HG03521 (cell line): ENCODE data around the gene IVD.
A peak's percentile ranks its signal among the peaks of the same experiment; 100 is the strongest.

ENCODE experiments used
- ATAC-seq: cut with Tn5 transposase; IDR thresholded peaks from one replicate; pipeline ENCODE4 v1.9.1; 2021; ENCODE audit warnings: mild to moderate bottlenecking, moderate library complexity; ENCODE audit not compliant: unreplicated experiment

IVD gene

DNA sequence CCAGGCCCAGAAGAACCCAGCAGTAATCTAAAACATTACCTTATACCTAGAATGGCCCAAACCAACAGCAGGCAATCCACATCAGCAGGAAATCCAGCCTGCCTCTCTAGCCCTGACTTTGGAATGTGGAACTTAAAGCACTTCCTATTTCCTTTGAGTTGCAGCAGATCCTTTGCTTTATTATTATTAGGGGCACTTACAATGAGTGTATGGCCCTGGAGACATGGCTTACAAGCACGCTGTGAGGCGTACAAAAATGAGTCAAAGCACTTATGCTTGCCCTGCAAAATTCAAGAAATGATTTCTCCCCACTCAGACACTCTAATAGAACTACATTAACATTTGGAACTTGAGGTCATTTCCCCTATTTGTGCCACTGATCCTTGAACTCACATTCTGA, 32.6 kb upstream of the IVD start:
- no peak for ATAC-seq

GRCh38 chr15:40377606-40378005, 28.0 kb upstream of the IVD start:
- no peak for ATAC-seq

DNA sequence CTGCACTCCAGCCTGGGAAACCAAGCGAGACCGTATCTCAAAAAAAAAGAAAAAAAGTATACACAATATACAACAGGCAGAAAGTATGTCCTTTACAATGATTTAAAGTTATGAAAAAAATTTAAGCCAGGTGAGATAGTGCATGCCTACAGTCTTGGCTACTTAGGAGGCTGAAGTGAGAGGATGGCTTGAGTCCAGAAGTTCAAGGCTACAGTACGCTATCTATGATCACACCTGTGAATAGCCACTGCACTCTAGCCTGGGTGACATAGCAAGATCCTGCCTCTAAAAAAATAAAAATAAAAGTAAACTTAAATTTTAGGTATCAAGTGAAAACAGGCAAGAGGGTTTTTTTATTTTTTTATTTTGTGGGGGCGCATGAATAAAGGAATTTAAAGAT, 26.2 kb upstream of the IVD start:
- no peak for ATAC-seq

DNA sequence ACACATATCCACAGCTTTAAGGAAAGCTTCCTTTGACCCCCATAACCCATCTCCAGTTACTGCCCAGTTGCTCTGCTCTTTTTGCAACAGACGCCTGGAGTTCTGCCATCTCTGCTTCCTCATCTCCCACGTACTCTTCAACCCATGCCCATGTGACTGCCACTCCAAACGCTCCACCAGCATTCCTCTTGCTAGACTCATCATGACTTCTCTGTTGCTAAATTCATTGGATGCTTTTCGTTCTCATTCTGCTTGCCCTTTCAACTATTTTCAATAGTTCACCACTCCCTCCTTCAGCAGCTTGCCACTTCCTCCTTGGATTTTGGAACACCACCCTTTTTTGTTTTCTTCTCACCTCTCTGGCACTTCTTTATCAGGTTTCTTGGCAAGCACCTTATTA, 25.7 kb upstream of the IVD start:
- ATAC-seq, result no peak

DNA sequence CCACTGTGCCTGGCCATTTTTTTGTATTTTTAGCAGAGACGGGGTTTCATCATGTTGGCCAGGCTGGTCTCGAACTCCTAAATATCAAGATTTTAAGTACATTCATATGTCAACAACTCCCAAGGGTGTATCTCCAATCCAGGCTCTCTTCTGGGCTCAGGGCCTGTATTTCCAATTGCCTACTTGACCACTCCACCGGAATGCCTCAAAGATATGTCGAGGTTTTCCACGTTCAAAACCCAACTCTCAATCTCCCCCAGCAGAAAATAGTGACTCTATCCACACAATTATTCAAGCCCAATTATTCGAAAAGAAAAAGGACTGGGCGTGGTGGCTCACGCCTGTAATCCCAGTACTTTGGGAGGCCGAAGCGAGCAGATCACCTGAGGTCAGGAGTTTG, 25.0 kb upstream of the IVD start:
- ATAC-seq, result no peak

DNA sequence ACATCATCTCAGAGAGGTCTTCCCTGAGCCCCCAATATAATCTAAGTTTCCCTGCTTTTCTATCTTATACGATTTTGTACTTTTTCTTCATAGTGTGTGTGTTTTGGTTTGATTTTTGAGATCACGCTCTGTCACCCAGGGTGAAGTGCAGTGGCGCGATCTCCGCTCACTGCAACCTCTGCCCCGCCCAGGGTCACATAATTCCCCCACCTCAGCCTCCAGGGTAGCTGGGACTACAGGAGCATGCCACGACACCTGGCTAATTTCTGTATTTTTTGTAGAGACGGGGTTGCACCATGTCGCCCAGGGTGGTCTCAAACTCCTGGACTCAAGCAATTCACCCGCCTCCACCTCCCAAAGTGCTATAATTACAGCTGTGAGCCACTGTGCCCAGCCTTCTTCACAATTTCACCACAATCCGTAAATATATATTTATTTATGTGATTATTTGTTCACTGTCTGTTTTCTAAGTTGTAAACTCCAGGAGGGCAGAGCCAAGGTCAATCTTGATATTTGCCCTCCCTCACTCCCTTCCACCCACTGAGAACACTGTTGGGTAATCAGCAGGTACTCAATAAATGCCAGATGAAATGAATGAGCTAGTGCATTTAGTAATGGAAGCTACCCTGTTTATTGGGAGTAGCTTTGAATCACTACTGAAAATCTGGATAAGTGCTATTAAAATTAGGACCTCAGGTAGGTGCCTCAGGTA, 23.6 kb upstream of the IVD start:
- no peak for ATAC-seq

DNA sequence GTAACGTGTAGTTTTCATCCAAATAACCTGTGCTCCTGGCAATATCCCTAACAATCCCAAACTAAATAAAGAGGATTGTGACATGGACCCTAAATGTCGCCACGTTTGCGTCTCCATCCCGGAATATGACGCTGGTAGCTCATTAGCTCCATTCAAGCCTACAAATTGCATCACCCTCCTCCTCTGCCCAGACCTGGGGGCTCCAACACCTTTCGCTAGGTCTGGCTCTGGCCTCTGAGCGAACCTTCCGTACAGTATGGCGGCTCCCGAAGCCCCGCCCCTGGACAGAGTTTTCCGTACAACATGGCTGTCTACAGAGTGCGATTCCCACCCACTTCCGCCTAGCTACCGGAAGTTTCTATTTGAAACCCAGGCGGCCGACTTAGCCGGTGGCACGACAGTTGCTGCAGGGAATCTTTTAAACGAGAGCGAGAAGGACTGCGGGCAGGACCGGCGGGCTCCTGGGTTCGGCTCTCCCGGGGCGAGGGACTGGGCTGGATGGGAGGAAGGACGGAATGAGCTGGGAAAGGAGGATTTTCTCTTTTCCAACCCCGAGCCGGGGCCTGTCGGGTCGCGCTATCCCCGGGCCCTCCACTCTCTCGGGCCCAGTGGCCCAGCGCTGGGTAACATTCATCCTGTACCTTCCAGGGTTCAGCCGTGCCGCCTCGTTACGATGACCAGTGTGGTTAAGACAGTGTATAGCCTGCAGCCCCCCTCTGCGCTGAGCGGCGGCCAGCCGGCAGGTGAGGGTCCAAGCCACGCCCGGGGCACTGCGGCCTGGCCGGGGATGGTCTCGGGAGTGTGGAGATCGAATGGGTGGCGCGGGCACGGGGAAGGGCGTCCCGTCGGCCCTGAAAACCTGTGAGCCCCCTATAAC, 22.8 kb upstream of the IVD start, which contains the start of gene KNSTRN:
Gene KNSTRN (plus strand): TSS at position 142 of the 877 bp plus-strand sequence. CDS start 115 bp downstream, at position 257.
- peak; percentile 97 for ATAC-seq

GRCh38 chr15:40386480-40386879, 19.1 kb upstream of the IVD start:
- no peak for ATAC-seq

DNA sequence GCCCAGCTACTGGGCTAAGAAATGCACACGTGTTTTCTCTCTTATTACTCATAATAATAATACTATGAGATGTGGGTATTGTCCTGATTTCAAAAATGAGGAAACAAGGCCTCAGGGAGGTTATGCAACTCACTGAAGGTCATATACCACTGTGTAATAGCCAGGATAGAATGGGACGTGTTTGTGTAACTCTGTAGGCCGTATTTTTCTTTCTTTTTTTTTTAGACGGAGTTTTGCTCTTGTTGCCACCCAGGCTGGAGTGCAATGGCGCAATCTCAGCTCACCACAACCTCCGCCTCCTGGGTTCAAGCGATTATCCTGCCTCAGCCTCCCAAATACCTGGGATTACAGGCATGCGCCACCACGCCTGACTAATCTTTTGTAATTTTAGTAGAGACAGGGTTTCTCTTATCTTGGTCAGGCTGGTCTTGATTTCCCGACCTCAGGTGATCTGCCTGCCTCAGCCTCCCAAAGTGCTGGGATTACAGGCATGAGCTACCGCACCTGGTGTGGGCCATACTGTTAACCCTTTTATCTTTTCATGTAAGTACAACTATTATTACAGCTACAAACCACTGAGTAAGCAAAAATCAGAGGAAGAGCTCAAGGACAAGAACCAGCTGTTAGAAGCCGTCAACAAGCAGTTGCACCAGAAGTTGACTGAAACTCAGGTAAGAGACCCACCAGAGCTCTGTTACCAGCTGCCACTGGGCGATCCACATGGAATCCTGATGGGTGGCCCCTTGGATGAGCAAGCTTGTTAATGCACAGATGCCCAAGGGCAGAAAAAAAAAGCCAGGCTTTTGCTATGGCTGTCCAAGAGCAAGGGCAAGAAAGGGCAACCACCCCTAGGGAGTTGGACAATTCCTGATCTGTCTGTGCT, 16.4 kb upstream of the IVD start:
- no peak for ATAC-seq

DNA sequence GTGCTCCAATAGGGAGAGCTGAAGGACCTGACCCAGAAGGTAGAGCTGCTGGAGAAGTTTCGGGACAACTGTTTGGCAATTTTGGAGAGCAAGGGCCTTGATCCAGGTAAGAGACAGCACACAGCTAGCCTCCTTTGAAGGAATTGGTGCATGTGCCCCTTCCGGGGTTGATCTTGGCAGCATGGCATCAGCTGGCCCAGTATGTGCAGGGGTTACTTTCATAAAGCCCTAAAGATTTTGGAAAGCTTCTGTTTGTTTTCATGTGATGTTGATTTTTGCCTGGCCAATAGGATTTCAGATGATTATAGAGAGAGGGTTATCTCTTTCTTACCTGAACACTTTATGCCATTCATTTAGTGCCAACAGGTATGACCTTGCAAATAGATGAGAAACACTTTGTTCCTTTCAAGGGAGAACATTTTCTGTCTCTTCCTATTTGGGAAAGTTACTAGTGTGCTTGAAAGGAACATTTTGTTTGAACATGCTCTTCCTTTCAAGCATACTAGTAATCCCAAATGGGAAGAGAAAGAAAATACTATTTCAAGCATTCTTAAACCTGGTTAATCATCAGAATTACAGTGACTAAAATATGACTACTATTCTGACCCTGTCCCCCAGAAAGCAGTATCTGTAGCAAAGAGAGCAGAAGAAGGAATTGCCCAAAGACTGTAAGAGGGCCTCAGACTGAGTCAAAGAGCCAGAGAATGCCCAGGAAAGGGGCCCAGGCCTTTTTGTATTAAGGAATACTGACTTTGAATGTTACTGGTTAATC, 15.6 kb upstream of the IVD start:
- ATAC-seq, result no peak

DNA sequence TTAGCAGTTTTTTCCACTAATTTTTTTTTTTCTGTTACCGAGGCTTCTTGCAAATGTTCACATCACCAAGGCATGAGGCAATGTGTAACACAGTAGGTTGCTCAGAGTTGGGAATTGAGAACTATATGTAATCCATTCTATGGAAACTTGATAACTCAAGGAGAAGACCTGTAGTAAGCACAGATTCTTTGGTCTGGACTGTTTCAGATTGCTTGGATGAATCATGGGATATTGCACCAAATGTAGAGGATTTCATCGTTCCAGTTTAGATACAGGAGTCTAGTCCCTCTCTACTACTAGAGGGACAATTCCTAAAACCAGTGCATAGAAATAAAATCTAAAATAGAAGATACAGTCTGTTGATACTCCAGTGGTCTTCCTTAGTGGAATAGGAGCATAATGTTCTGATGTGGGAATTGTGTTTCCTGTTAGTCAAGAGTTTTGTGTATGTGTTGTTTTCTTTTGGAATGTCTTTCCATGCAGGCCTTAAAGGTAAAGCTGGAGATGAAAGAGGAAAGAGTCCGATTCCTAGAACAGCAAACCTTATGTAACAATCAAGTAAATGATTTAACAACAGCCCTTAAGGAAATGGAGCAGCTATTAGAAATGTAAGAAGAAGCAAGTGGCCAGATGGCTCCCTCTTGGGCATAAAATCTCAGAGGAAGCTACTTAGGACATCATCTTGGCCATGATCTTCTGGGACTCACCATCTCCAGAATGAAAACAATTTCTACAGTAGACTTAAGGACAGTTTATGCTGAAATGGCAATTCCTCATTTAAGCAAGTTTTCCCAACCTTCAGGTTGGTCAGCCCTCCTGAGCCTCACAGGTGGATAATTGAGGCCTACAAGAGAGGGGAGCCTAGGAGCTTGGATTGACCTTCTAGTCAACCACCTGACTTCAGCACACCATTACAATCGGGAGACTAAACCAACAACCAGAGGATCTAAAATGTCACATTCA, 12.3 kb upstream of the IVD start:
- ATAC-seq, result no peak

DNA sequence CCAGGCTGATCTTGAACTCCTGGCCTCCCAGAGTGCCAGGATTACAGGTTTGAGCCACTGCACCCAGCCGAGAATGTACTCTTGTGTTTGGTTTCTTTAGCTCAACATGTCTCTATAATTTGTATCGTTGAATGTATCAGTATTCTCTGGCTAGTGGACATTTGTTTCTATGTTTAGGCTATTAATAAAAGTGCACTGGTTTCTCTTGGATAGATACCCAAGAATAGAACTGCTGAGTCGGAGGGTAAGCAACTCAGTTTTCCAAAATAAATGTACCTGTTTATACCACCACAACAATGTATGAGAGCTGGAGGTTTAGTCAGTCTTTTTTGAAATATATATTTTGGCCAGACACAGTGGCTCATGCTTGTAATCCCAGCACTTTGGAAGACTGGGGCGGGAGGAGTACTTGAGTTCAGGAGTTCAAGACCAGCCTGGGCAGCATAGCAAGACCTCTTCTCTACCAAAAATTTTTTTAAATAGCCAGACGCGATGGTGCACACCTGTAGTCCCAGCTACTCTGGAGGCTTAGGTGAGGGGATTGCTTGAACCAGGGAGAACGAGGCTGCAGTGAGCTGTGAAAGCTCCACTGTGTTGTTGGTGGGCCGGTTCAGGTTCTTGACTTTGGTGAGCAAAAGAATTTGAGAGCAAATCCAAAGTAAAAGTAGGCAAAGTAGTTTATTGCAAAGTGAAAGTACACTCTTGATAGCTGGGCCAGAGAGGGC, 7.7 kb upstream of the IVD start:
- ATAC-seq, result no peak

DNA sequence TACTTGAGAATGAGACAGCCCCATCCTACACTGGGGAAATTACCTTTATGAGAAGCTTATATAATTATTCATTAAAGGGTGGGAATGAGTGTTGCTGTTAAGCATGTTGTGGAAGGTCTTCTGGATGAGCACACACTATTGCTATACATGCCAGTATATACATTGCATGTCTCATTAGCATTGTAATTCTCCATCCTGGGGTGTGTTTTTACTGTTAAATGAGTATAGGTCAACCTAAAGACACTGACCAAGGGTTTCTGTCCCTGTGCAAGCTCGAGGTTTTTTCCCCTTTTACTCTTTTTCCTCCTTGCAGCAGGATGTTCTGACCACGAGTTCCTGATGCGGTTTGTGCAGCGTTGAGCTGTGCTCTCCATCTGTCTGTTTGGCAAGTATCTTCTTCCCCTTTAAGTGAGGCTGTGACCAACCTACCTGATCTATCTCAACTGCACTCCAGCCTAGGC, 7.2 kb upstream of the IVD start:
- ATAC-seq, result no peak

DNA sequence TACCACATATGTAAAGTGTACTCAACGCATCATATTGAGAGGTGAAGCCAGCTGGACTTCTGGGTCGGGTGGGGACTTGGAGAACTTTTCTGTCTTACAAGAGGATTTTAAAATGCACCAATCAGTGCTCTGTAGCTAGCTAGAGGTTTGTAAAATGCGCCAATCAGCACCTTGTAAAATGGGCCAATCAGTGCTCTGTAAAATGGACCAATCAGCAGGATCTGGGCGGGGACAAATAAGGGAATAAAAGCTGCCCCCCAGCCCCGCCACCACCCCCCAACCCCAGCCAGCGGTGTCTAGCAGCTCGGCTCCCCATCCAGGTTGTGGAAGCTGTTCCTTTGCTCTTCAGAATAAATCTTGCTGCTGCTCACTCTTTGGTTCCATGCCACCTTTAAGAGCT, 6.2 kb upstream of the IVD start:
- ATAC-seq, result no peak

GRCh38 chr15:40407330-40407990, 1.9 kb downstream of the IVD start:
- peak; percentile 40 for ATAC-seq

DNA sequence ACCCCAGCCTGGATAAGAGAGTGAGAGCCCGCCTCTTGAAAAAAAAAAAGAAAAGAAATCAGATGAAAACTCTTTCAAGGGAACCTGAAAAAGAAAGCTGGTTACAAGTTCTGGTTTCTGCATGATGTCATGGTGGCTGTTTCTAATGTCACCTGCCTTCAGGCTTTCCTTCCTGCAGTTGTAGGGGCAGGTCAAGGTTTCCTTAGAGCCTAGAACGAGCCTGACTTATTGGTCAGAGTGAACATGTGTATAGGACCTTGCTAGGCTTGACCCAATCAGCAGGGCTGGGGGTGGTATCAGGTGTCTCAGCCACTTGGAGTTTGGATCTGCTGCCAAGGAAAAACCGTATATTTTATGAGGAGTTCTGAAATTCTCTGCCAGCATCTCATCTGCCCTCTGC, 3.8 kb downstream of the IVD start:
- ATAC-seq, result no peak

GRCh38 chr15:40410476-40410875, 4.9 kb downstream of the IVD start:
- no peak for ATAC-seq
